Activated CD8-positive, alpha-beta memory T cell treated with anti-CD3 and anti-CD28 coated beads, Interleukin-2, amount 50 U/mL, for 24 hours (primary cell): ENCODE results near the gene ARFGAP3.
"Not testable (repeated sequence)": the region's sequence is repeated elsewhere in the genome, so short reads cannot be mapped to it uniquely, and the experiment has no call there.

ENCODE experiments used
- DNase-seq: peaks from one replicate; pipeline ENCODE4 v3.0.0-alpha.2; 2020; ENCODE audit errors: extremely low read depth

ARFGAP3 gene

DNA sequence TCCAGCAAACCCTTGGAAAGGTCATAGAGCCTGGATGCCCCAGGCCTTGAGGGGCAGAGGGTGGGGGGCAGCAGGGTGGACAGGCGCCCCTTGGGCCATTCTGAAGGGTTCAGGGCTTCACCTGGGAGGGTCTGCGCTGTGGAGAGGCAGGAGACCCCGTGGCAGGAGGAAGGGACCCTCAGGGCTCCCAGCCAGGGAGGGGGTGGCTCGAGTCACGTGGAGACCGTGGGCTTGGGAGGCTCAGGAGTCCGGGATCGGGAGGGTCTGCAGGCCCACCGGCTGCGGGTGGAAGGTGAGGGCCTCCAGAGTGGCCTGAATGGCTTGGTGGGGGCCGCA lies 87.9 kb downstream of the ARFGAP3 start:
- no peak for DNase-seq

DNA sequence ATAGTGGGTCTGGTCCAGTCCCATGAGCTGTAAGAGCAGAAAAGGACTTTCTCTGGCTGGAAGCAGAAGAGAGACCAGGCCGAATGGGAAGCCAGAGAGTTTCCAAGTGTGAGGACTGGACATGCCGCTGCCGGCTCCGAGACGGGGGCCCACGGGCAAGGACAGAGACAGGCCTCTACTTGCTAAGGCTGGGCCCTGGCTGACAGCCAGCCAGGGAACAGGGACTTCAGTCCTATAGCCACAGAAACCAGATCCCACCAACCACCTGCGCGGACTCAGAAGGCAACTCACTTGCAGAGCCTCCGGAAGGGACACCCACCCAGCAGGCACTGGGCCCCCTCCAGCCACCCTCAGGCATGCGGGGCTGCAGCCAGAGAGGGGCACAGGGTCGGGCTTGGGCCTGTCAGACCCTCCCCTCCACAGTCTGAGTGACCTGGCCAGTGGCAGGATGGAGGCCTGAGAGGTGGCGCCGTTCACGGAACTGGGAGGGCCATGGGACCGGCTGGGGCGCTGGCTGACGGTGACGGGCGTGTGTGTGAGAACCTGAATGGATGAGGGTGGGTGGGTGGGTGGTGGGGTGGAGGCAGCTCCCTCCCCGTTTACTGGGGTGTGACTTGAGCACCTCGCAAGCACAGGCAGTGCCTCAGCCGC lies 88.6 kb downstream of the ARFGAP3 start:
- no peak for DNase-seq

DNA sequence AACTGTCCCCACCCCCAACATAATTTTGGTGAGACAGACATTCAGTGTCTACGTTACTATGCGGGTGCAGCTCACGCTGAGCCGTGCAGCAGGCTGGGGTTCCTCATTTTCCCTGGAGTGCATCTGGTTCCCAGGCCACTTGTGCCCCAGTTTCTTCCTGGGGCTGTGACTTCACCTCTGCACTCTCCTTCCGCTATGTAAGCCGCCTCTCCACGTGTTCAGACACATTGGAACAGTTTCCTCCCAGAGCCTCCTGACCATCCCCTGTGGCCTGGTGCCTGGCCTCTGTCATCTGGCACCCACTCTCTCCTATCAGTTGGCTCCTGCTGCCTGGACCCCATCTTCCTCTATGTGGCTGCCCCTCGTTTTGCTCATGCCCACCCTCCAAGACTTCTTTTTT lies 90.2 kb downstream of the ARFGAP3 start:
- DNase-seq: no peak

DNA sequence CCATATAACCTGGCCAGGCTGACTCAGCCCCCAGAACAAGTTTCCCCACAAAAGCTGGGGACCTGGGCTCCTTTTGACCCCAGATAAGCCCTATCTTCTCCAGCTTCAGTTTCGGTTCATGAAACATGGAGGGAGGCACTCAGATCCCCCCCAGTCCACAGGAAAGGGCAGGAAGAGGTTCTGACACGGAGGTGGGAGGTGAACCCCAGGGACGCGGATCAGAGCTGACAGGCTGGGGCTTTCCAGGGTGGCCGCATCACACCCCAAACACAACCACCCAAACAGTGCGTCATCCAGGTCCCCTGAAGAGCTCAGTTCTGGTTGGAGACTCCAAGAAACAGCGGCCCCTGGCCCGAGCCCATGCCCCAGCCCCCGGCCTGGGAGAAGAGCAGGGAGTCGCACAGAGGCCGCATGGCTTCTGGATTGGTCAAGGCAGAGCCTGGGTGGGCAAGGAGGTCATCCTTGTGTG lies 92.1 kb downstream of the ARFGAP3 start:
- no peak for DNase-seq

DNA sequence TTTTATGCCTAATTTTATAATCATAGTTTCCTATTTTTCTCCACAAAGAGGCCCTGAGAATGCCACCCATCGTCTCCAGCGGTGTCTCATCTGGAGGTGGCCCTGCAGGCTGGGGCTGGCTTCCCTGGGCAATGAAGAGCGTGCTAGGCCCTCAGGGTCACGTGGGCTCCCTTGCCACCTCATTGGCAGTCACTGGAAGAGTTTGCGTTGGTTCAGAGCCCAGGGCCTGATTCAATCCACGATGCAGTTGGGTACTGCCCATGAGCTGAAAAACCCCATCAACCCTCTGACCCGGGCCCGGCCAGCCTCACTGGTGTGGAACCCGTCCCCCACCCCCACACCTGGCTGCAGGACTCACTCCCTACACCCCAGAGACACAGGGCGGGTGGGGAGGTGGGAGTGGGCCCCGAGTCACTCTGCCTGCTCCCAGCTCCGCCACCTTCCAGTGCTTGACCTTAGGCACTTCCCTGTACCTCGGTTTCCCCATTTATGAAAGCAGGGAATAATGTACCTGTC lies 93.0 kb downstream of the ARFGAP3 start:
- no peak for DNase-seq

DNA sequence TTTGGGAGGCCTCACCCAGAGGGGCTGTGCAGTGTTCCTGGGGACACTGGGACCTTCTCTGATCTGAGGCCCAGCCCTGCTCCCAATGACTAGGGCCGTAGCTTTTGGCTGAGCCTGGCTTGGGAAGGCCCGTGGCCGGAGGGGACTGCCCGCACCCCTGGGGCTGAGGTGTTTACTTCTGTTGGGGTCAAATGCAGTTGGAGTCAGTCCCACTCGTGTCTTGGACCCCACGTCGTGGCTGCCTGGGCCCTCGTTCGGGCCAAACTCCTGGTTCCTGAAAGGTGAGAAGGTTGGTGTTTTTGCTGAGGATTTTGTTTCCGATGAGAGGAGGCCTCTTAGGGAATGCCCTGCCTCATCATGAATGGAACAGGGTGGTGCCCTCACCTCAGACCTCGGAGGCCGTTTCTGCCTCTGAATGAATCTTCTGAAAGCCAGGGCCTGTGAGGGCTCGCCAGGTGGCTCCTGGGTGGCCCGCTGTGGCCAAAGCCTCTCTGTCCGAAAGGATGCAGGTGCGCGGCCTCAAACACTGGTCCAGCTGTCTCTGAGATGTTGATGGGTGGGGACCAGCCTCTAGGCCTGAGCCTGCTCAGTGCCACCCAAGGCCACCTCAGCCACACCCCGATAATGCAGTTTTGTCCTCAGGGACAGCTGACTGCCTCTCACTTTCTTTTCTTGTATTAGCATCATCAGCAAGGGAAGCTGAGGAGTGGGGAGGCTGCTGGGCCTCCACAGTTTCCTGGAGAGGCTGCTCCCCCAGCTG lies 96.1 kb downstream of the ARFGAP3 start:
- DNase-seq: no peak

DNA sequence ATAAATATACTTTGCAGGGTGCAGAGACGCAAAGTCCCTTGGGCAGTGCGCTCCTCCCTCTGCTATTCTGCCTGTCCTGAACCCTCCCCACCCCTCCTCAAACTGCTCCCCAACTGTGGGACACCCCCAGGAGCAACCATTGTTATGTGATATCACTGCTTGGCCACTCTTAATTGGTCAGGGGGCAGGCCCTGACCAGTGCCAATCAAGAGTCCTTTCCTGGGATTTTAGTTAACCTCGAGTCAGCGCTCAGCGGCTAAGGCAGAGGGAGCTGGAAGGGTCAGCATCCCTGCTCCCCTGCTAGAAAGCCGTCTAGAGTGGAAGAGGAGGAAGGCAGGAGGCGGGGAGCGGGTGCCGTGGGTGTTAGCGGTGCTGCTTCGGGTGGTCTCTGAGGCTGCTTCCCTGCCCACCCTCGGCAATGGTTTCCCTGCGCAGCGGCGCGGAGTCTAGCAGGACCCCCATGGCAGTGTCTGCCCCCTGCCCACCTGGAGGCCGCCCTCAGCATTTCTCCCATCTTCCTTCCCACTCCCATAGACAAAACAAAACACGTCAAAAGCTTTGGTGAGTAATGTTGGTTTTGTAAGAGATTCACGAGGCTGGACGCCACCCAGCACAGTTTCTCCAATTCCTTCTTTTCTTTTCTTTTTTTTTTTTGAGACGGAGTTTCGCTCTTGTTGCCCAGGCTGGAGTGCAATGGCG lies 98.0 kb downstream of the ARFGAP3 start:
- DNase-seq: no peak

DNA sequence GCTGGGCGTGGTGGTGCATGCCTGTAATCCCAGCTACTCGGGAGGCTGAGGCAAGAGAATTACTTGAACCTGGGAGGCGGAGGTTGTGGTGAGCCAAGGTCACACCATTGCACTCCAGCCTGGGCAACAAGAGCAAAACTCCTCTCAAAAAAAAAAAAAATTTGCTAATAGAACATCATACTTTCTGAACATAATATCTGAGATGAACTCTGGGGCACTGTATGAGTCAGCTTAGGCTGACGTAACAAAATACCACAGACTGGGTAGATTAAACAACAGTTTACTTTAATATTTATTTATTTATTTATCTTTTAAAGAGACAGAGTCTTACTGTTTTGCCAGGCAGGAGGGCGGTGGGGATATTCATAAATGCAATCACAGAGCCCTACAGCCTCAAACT lies 101.5 kb downstream of the ARFGAP3 start:
- DNase-seq: not testable (repeated sequence)

DNA sequence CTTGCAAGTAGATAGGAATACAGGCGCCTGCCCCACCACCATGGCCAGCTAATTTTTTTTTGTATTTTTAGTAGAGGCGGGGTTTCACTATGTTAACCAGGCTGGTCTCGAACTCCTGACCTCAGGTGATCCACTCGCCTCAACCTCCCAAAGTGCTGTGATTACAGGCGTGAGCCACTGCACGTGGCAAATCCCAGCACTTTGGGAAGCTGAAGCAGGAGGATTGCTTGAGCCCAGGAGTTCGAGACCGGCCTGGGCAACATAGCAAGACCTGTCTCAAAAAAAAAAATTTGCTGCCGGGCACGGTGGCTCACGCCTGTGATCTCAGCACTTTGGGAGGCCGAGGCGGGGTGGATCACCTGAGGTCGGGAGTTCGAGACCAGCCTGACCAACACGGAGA lies 102.0 kb downstream of the ARFGAP3 start:
- DNase-seq: not testable (repeated sequence)

DNA sequence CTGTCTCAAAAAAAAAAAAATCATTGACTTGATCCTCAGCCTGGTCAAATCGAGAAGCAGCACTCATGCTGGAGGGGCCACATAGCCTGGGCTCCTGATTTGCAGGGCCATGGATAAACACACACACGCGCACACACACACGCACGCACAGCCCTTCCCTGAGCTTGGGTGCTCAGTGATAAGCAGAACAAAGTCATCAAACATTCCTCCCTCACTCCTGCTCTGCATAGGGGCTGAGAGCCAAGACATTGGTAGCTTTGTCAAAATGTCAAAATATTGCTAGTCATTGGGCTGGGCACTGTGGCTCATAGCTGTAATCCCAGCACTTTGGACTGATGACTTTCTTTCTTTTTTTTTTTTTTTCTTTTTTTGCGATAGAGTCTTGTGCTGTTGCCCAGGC lies 102.4 kb downstream of the ARFGAP3 start:
- no peak for DNase-seq

DNA sequence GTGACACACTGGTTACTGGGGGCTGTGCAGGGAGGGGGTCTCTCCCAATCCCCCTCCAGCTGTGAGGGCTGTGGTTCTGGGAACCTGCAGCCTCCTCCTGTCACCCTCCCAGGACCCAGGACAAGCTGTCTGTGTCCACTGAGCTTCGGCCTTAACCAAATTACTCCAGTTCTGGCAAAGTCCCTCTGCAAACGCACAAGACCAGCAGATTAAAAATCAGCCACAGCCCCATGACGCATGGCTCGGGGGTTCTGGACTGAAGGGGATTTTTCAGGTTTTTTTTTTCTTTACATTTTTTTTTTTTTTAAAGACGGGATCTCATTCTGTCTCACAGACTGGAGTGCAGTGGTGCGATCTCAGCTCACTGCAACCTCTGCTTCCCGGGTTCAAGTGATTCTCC lies 104.2 kb downstream of the ARFGAP3 start:
- no peak for DNase-seq

DNA sequence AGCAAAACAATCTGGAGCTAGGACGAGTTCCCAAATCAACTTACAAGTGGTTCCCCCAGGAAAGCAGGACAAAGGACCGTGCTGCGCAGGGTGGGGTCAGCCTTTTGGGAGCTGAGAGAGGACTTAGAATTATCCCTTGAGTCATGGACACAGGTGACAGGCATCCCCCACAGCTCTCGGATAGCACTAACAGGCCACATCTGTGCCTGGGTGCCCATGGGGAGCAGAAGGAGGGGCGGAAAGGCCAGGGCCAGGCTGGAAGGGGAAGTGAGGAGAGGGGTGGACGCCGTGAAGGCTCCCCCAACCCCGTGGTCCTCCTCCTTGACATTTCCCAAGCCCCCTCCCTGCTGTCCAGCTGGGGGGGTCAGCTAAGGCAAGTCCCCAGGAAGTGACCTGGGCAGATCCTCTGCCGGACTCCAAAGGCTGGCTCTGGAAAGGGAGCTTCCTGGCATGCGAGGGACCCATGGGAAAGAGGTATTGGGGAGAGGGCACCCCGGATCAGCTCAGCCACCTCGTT lies 104.8 kb downstream of the ARFGAP3 start:
- no peak for DNase-seq

DNA sequence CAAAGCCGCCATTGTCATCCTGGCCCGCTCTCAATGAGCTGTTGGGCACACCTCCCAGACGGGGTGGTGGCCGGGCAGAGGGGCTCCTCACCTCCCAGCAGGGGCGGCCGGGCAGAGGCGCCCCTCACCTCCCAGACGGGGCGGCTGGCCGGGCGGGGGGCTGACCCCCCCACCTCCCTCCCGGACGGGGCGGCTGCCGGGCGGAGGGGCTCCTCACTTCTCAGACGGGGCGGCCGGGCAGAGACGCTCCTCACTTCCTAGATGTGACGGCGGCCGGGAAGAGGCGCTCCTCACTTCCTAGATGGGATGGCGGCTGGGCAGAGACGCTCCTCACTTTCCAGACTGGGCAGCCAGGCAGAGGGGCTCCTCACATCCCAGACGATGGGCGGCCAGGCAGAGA lies 106.7 kb downstream of the ARFGAP3 start:
- not testable (repeated sequence) for DNase-seq

DNA sequence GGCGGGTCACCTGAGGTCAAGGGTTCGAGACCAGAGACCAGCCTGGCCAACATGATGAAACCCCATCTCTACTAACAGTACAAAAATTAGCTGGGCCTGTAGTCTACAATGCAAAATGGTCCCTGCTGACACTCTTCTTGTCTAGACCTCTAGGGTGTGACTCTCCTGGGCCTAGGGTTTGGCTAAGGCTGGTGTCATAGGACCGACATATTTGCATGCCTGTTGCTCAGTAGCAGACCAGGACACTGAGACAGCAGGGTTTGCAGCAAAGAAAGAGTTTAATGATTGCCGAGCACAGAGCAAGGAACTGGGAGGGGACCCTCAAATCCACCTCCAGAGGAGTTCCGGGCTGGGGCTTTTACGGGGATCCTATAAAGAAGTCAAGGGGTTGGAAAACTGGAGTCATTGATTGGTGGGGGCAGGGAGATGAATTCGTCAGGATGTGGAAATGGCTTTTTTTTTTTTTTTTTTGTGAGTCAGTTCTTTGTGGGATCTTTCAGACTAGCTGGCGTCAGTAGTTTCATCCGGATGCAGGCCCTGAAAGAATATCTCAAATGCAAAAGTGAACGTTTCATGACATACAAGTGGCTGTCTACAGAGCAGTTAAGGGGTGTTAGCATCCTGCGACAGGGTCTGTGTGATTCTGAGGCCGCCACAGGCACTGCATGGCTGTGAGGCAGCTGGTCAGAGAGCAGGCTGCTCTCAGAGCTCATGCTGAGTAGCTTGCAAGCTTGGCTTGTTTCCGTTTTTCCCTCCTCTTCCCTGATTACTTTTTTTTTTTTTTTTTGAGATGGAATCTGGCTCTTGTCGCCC lies 109.2 kb downstream of the ARFGAP3 start:
- DNase-seq: no peak
